Heart right ventricle (tissue), 16 donors: ENCODE measurements around the gene RALB. TPM values are rescaled to one million over a fixed set of nuclear protein-coding genes. Genes with fewer than 3 reads are reported as not detected.
A peak's percentile ranks its signal among the peaks of the same experiment; 100 is the strongest.

Experiments
- ATAC-seq, 8 donors: fragments of 200-7000 bp; cut with Tn5 transposase; one replicate each; pipeline ENCODE4 v1.9.1; 2020; ENCODE audit warnings: mild to moderate bottlenecking in 8 of 8, moderate library complexity in 8 of 8, moderate number of reproducible peaks in 1 of 8
- DNase-seq, 2 donors: peaks; one replicate each; pipeline ENCODE4 v3.0.0-alpha.2; 2020
- H3K27ac ChIP-seq, 10 donors: fragments of 200-600 bp; sonication (generic) in 2 of 10; one replicate each; pipeline versions ENCODE4 v1.5.0 to v1.8.0; 2020 to 2022; ENCODE audit warnings: mild to moderate bottlenecking in 3 of 10
- H3K27me3 ChIP-seq, 7 donors: fragments of 200-600 bp; one replicate each; pipeline ENCODE4 v1.8.0; 2021 to 2022; ENCODE audit warnings: mild to moderate bottlenecking in 2 of 7
- H3K36me3 ChIP-seq, 9 donors: fragments of 200-600 bp; sonication (generic) in 1 of 9; one replicate each; pipeline versions ENCODE4 v1.5.0 to v1.8.0; 2020 to 2022; ENCODE audit warnings: mild to moderate bottlenecking in 2 of 9
- H3K4me1 ChIP-seq, 9 donors: fragments of 200-600 bp; sonication (generic) in 1 of 9; one replicate each; pipeline versions ENCODE4 v1.5.0 to v1.8.0; 2020 to 2022; ENCODE audit warnings: mild to moderate bottlenecking in 4 of 9
- H3K4me3 ChIP-seq, 10 donors: fragments of 200-600 bp; sonication (generic) in 2 of 10; one replicate each; pipeline versions ENCODE4 v1.5.0 to v1.8.0; 2020 to 2022; ENCODE audit warnings: mild to moderate bottlenecking in 7 of 10, moderate library complexity in 2 of 10
- H3K9me3 ChIP-seq, 11 donors: fragments of 200-600 bp in 10 of 11; sonication (generic) in 2 of 11; one replicate each; pipeline versions ENCODE4 v1.5.0 to v1.8.0; 2013 to 2022; ENCODE audit warnings: mild to moderate bottlenecking in 2 of 11, control low read depth in 1 of 11, moderate library complexity in 1 of 11
- WGBS, 2 donors: extraction: QIAGEN DNeasy Blood & Tissue Kit; methylation state at CpG; one replicate each; pipeline ENCODE4 v1.1.7; 2013; ENCODE audit warnings: inconsistent platforms in 1 of 2; 5-methylcytosine and 5-hydroxymethylcytosine counted together
- intact Hi-C, 10 donors: fragments of 100-400 bp; cut with DNase I; formaldehyde crosslinking; loops; one replicate each; pipeline versions ENCODE4 v1.11.1 to v1.14.2; 2022
- polyA plus RNA-seq, 2 donors: library from polyadenylated mRNA; stranded (reverse); fragments of 200-250 nt; gene quantifications; one replicate each; pipeline ENCODE4 v1.2.3, GENCODE V29; 2013
- total RNA-seq, 10 donors: library from RNA; stranded (reverse); fragmentation: NEBNext Ultra II Directional in 3 of 10; extraction: Animal tissue kit (Norgen Biotek cat#: 25700) in 3 of 10; gene quantifications; one replicate each; pipeline versions ENCODE4 v1.2.1 to v1.2.4, GENCODE V29; 2021 to 2023
- TF ChIP-seq, protein P1 (sequence below), 9 donors: fragments of 200-600 bp; sonication (generic) in 2 of 9; IDR thresholded peaks; one replicate each; pipeline versions ENCODE4 v1.5.0 to v1.8.0; 2021 to 2022; ENCODE audit warnings: antibody characterized with exemption in 9 of 9, mild to moderate bottlenecking in 5 of 9, moderate library complexity in 1 of 9
- donor health status: Arrhythmogenic right ventricular cardiomyopathy.
- donor health status: ischemic (EF 13 %, LVEDD 7.1; RV severe dilation, severe dysfunction).
- donor health status: healthy with polysubstance abuse.
- donor health status: DM: no; HTN: yes; CAD: no.
- donor health status: DM: no; HTN: no; CAD: no.
- donor health status: ischemic (EF 25% LVEDD 6.9; RV normal size, moderate dysfunction).
- donor health status: ischemic (EF 25% LVEDD 5.7; RV mildly dilated, moderate dysfunction).
- donor health status: healthy.
- donor health status: DM: yes; HTN: yes; CAD: no.
- donor health status: Ischemic cardiomyopathy.
- donor health status: ischemic (EF 35%, LVEDD 5.7; RV mildly dilated, moderate dysfunction).
- donor health status: nonischemic (EF 11% LVEDD 7.7; RV severe dilation, severe dysfunction).
- donor health status: DM: yes; HTN: yes; CAD: no.
- donor health status: PGD.
- donor health status: ischemic (EF 29% LVEDD 5.4; RV normal size, mild dysfunction).
- donor health status: nonischemic (EF 23%, LVEDD 6.1; RV moderate dilation, normal function).

The RALB gene
- total and polyA plus RNA-seq, 12 donors = 21.9 to 68.1 (median 45.0) TPM

DNA sequence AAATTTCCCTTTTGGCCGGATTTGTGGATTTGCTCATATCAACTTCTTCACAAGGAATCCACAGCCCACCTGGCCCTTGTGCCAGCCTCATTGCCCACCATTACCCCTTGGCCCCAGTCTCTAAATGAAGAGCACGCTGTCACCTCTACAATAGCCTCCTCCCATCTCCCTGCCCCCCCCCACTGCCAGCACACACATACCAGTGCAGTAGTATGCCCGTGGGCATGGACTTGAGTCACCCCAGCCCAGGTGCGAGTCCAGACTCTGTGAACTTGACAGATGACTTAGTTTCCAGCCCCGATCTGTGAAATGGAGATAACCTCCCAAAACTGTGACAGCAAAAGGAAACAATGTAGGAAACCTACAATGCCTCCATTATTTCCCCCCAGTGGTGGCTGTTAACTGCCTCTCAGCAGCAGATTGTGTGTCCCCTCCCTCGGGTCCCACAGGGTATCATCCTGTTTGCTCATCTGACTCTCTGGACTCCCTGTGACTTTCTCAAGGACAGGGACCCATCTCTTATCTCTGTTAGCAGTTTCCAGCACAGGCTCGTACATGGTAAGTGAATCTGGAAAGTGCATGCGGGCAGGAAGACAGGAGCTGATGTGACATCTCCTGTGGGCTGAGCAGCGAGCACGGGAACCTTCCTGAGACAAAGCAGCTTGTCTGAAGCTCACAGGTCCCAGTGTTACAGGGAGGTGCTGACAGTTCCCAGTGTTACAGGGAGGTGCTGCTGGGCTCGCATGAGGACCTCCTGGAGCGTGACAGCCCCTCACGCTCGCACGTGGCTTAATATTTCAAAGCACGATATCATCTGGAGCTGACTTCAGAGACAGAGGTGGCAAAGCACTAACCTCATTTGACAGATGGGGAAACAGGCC, 25.3 kb upstream of the RALB start:
- 61 to 62% methylated on average over 16 of the region's 16 CpGs for WGBS, 2 donors
- no peak overlapping the region for H3K27ac ChIP-seq
- H3K36me3 ChIP-seq = peaks cover 0 to 2% (median 0%) of the 10 kb centered on the region in 9 donors
- H3K9me3 ChIP-seq = peaks cover 0 to 7% (median 0%) of the 10 kb centered on the region in 11 donors
- no peaks in the 10 kb centered on the region for H3K27me3 ChIP-seq
- peaks cover 5 to 42% (median 16%) of the 10 kb centered on the region in 9 donors for H3K4me1 ChIP-seq
- intact Hi-C loops = loop anchor here in 2 of 10 donors (10.0 kb wide), 1 partner anchor 87 kb away; no protein-coding TSS in a partner anchor
- DNase-seq = no peak
- H3K4me3 ChIP-seq = no peak overlapping the region
- no peak for ATAC-seq
- TF ChIP-seq, protein P1, sequence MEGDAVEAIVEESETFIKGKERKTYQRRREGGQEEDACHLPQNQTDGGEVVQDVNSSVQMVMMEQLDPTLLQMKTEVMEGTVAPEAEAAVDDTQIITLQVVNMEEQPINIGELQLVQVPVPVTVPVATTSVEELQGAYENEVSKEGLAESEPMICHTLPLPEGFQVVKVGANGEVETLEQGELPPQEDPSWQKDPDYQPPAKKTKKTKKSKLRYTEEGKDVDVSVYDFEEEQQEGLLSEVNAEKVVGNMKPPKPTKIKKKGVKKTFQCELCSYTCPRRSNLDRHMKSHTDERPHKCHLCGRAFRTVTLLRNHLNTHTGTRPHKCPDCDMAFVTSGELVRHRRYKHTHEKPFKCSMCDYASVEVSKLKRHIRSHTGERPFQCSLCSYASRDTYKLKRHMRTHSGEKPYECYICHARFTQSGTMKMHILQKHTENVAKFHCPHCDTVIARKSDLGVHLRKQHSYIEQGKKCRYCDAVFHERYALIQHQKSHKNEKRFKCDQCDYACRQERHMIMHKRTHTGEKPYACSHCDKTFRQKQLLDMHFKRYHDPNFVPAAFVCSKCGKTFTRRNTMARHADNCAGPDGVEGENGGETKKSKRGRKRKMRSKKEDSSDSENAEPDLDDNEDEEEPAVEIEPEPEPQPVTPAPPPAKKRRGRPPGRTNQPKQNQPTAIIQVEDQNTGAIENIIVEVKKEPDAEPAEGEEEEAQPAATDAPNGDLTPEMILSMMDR (IDR thresholded peaks at IDR 0.05) = no peak

DNA sequence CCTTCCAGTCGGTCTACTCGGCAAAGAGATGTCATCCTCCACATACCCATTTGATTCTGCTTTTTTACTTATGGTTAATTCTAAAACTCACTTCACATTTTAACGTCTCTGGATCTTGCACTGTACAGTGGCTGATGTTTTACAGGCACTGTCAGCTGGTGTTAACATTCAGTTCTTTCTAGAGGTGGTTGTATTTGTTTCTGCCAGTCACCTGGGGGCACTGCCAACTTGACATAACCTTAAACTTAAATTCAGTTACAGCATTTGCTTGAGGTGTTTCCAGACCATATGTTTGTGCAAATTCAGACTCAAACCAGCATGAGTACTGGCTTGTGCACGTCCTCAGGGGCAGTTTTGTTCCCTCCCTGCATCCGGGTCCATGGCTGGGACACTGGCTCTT, 24.1 kb upstream of the RALB start:
- Histone ChIP-seq H3K4me1 (peaks cover 0 to 45% (median 19%) of the 10 kb centered on the region in 9 donors), H3K9me3 (no peaks in the 10 kb centered on the region), H3K36me3 (no peaks in the 10 kb centered on the region), H3K4me3 (no peak overlapping the region), H3K27ac (no peak overlapping the region), H3K27me3 (no peaks in the 10 kb centered on the region)
- 51 to 55% methylated on average over 5 of the region's 5 CpGs for WGBS, 2 donors
- ATAC-seq (no peak), DNase-seq (no peak)
- intact Hi-C loops = loop anchor here in 2 of 10 donors (10.0 kb wide), 1 partner anchor 86 kb away; no protein-coding TSS in a partner anchor
- TF ChIP-seq, protein P1 (IDR thresholded peaks at IDR 0.05) = peak in 2 of 9 donors; percentile 16 to 27

DNA sequence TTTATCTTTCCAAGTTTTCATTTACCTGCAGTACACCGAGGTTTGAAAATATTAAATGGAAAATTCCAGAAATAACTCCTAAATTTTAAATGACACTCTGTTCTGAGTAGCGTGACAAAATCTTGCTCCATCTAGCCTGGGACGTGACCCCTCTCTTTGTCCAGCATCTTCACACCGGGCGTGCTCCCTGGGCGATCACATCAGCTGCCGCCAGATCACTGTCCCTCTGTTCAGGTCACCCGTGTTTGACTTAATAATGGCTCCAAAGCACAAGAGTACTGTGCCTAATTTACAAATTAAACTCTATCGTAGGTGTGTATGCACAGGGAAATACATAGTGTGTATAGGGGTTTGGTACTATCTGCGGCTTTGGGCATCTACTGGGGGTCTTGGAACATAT, 23.3 kb upstream of the RALB start:
- Histone ChIP-seq H3K9me3 (no peaks in the 10 kb centered on the region), H3K36me3 (no peaks in the 10 kb centered on the region), H3K4me1 (peaks cover 0 to 37% (median 12%) of the 10 kb centered on the region in 9 donors), H3K4me3 (no peak overlapping the region), H3K27me3 (no peaks in the 10 kb centered on the region), H3K27ac (no peak overlapping the region)
- intact Hi-C loops = loop anchor here in 2 of 10 donors (10.0 kb wide), 1 partner anchor 85 kb away; no protein-coding TSS in a partner anchor
- ATAC-seq = no peak
- DNase-seq = no peak
- WGBS, 2 donors = 87 to 89% methylated on average over 10 of the region's 10 CpGs
- TF ChIP-seq, protein P1 (IDR thresholded peaks at IDR 0.05) = no peak

DNA sequence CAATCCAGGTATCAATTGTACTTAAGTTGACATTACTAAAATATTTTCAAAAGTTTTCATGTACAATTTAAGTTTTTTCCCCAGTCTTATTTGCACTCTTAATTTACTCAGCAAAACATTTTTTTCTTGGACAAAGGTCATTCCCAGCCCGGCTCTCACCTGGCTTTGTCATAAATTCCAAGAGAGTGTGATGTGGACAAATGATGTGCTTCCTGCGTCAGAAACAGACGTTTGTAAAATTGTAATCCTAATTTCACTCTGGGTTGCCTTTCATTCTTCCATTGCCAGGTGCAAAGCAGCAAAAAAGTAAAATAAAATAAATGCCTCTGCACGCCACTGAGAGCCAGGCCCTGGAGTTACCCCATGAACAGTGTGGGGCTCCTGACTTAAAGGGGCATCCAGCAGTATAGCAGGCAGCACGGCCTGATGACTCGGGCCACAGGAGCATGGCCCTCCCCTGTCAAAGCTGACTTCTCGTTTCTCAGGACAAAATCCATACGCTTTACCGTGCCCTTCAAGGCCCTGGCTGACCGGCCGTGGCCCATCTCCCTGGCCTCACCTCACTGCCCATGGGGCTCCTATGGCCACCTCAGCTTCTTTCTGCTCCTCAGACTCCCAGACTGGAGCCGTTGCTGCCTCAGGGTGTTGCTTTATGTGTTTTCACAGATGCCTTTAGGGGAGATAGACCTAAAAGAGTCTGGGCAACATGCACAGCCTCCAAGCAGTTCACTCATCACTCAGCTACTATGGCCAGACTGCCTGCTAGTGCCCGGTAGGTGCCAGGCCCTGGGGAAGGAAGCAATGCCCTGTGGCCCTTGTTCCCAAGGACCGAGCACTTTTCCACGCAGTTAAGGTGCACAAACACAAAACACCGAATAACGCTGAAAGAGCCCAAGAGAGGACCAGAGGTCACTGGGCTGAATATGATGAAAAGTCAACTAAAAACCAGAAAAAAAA, 21.9 kb upstream of the RALB start:
- H3K27ac ChIP-seq = peak overlapping the region in 3 of 10 donors; percentile 6 to 89 (median 82)

More for the DNA sequence above, 21.9 kb upstream of the RALB start:
- no peaks in the 10 kb centered on the region for H3K9me3 ChIP-seq
- DNase-seq = no peak
- TF ChIP-seq, protein P1 (IDR thresholded peaks at IDR 0.05) = no peak
- WGBS, 2 donors = 71 to 88% methylated on average over 17 of the region's 17 CpGs
- no peaks in the 10 kb centered on the region for H3K36me3 ChIP-seq
- intact Hi-C loops = no loop called here
- no peak for ATAC-seq
- H3K4me3 ChIP-seq = peak overlapping the region in 6 of 10 donors; percentile 45 to 55 (median 50)
- H3K4me1 ChIP-seq = peaks cover 0 to 35% (median 11%) of the 10 kb centered on the region in 9 donors
- H3K27me3 ChIP-seq = no peaks in the 10 kb centered on the region
